Ascending aorta (tissue), 2 donors: ENCODE results near the gene LINC00632. TPM values are rescaled to one million over a fixed set of nuclear protein-coding genes. Genes with fewer than 3 reads are reported as not detected.

Experiments used
- DNase-seq, 2 donors: peaks; one replicate each; pipeline ENCODE4 v3.0.0-alpha.2; 2019; ENCODE audit warnings: low spot score in 2 of 2
- H3K27ac ChIP-seq, 2 donors: fragments of 200-600 bp; sonication (generic); one replicate each; pipeline ENCODE4 v1.5.1; 2016 to 2017; ENCODE audit warnings: mild to moderate bottlenecking in 1 of 2
- H3K27me3 ChIP-seq: fragments of 200-600 bp; sonication (generic); one replicate; pipeline ENCODE4 v1.5.1; 2017
- H3K36me3 ChIP-seq, 2 donors: fragments of 200-600 bp; sonication (generic); one replicate each; pipeline ENCODE4 v1.5.1; 2016
- H3K4me1 ChIP-seq, 2 donors: fragments of 200-600 bp; sonication (generic); one replicate each; pipeline ENCODE4 v1.5.1; 2016 to 2017; ENCODE audit warnings: mild to moderate bottlenecking in 1 of 2
- H3K4me3 ChIP-seq, 2 donors: fragments of 200-600 bp; sonication (generic); one replicate each; pipeline ENCODE4 v1.5.1; 2016 to 2017; ENCODE audit warnings: mild to moderate bottlenecking in 1 of 2
- H3K9me3 ChIP-seq, 2 donors: fragments of 200-600 bp; sonication (generic); one replicate each; pipeline ENCODE4 v1.5.1; 2016
- CTCF ChIP-seq, 3 experiments: fragments of 200-600 bp in 2 of 3; fragments of 450-650 bp in 1 of 3; sonication (generic) in 2 of 3; IDR thresholded peaks; one replicate each; pipeline ENCODE4 v1.5.1; 2016 to 2019; ENCODE audit warnings: antibody characterized with exemption in 3 of 3, mild to moderate bottlenecking in 1 of 3, moderate library complexity in 1 of 3
- intact Hi-C: fragments of 100-400 bp; cut with DNase I; formaldehyde crosslinking; loops from one replicate; pipeline ENCODE4 v1.15.1; 2023
- total RNA-seq: library from RNA; depleted of rRNA; stranded (reverse); fragments of >200 nt; gene quantifications from one replicate; pipeline ENCODE4 v1.1.0, GENCODE V29; 2016

The LINC00632 gene
- total RNA-seq, 1 donor from 2014 or later, result 93.2 TPM

- DNase-seq, result no peak
- Histone ChIP-seq H3K9me3 (no peaks in the 10 kb centered on the region), H3K36me3 (no peaks in the 10 kb centered on the region), H3K27me3 (no peaks in the 10 kb centered on the region), H3K27ac (no peak overlapping the region), H3K4me1 (no peaks in the 10 kb centered on the region), H3K4me3 (no peak overlapping the region)
- no peak for TF ChIP-seq CTCF (IDR thresholded peaks at IDR 0.05)
- intact Hi-C loops, result no loop called here
These were observed 85.1 kb downstream of the LINC00632 start for GRCh38 chrX:140794642-140795041.

GRCh38 chrX:140799216-140799615, 89.7 kb downstream of the LINC00632 start:
- H3K4me1 ChIP-seq, result no peaks in the 10 kb centered on the region
- no peak for DNase-seq
- no peaks in the 10 kb centered on the region for H3K36me3 ChIP-seq
- no peak overlapping the region for H3K27ac ChIP-seq
- TF ChIP-seq CTCF (IDR thresholded peaks at IDR 0.05), result no peak
- no peak overlapping the region for H3K4me3 ChIP-seq
- no peaks in the 10 kb centered on the region for H3K9me3 ChIP-seq
- no peaks in the 10 kb centered on the region for H3K27me3 ChIP-seq
- intact Hi-C loops, result no loop called here

GRCh38 chrX:140804292-140804691, 94.7 kb downstream of the LINC00632 start:
- no peak overlapping the region for H3K4me3 ChIP-seq
- H3K36me3 ChIP-seq, result no peaks in the 10 kb centered on the region
- no peaks in the 10 kb centered on the region for H3K27me3 ChIP-seq
- no peak overlapping the region for H3K27ac ChIP-seq
- H3K9me3 ChIP-seq, result no peaks in the 10 kb centered on the region
- intact Hi-C loops, result no loop called here
- H3K4me1 ChIP-seq, result no peaks in the 10 kb centered on the region
- no peak for TF ChIP-seq CTCF (IDR thresholded peaks at IDR 0.05)
- no peak for DNase-seq

DNA sequence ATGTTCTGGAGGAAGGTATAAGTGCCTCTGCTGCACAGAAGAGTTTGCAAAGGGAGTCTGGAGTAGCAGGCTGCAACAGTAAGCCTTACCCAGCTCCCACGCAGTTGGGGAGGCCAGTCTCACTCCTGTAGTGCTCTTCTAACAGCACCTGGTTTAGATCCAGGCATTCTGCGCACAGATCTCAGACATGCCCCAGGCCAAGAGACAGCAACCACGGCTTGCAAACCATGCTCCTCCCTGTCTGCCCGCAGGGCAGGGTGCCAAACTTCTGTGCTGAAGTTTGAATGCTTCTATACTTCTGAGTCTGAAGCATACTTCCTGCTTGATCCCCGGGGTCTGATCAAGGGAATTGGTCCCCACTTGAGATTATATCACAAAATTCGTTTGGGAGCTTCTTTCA, 106.3 kb downstream of the LINC00632 start:
- DNase-seq, result no peak
- H3K9me3 ChIP-seq, result peaks cover 0 to 19% of the 10 kb centered on the region in 2 donors
- H3K4me1 ChIP-seq, result no peaks in the 10 kb centered on the region
- H3K4me3 ChIP-seq, result no peak overlapping the region
- no peak for TF ChIP-seq CTCF (IDR thresholded peaks at IDR 0.05)
- intact Hi-C loops, result no loop called here
- H3K27me3 ChIP-seq, result no peaks in the 10 kb centered on the region
- H3K27ac ChIP-seq, result no peak overlapping the region
- H3K36me3 ChIP-seq, result no peaks in the 10 kb centered on the region

GRCh38 chrX:140817943-140818342, 108.4 kb downstream of the LINC00632 start:
- H3K27ac ChIP-seq, result no peak overlapping the region
- H3K4me3 ChIP-seq, result no peak overlapping the region
- no peaks in the 10 kb centered on the region for H3K27me3 ChIP-seq
- no peaks in the 10 kb centered on the region for H3K4me1 ChIP-seq
- no peak for DNase-seq
- intact Hi-C loops, result no loop called here
- TF ChIP-seq CTCF (IDR thresholded peaks at IDR 0.05), result peak in 2 of 3 experiments; percentile 30 to 49
- H3K9me3 ChIP-seq, result peaks cover 0 to 8% of the 10 kb centered on the region in 2 donors
- no peaks in the 10 kb centered on the region for H3K36me3 ChIP-seq

DNA sequence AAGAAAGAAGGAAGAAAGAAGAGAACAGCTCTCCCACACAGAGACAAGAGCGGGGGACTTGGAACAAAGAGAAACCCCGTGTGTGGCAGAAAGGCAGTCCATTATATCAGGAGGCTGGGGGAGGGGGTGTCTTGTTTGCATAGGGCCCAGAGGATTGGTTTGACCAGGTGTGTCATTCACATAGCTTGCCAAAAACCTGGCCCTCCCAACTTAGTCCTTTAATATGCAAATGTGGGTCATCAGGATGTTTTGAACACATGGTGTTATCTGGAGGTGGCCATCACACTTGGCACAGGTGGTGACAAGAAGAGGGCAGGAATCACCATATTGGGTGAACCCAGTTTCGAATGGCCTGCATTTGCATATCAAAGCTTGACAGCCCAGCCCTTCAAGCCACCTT, 111.7 kb downstream of the LINC00632 start:
- no peaks in the 10 kb centered on the region for H3K36me3 ChIP-seq
- no peak for TF ChIP-seq CTCF (IDR thresholded peaks at IDR 0.05)
- no peak for DNase-seq
- no peaks in the 10 kb centered on the region for H3K9me3 ChIP-seq
- no peaks in the 10 kb centered on the region for H3K4me1 ChIP-seq
- no peak overlapping the region for H3K4me3 ChIP-seq
- H3K27me3 ChIP-seq, result no peaks in the 10 kb centered on the region
- intact Hi-C loops, result no loop called here
- no peak overlapping the region for H3K27ac ChIP-seq
